Mesenchymal stem cell (in vitro differentiated cells and primary cell): Measurements from ENCODE around the gene CEP112.

Experiments used
- DNase-seq: peaks from one replicate; pipeline ENCODE4 v3.0.0-alpha.2; 2013
- H2AFZ ChIP-seq: one replicate; pipeline ENCODE4 v1.6.1; 2013; ENCODE audit warnings: low read depth, mild to moderate bottlenecking, control low read depth, inconsistent platforms, low read length, moderate library complexity
- H2AK5ac ChIP-seq: 2 replicates; pipeline ENCODE4 v1.6.1; 2013; ENCODE audit warnings: low read length, moderate library complexity, mild to moderate bottlenecking, inconsistent platforms; ENCODE audit not compliant: severe bottlenecking
- H2BK120ac ChIP-seq: one replicate; pipeline ENCODE4 v1.6.1; 2013; ENCODE audit warnings: low read depth, mild to moderate bottlenecking, inconsistent platforms, low read length, moderate library complexity
- H2BK12ac ChIP-seq, 2 experiments: one replicate each; pipeline ENCODE4 v1.6.1; 2013; ENCODE audit warnings: inconsistent platforms in 2 of 2, low read length in 2 of 2, mild to moderate bottlenecking in 2 of 2, moderate library complexity in 2 of 2, control low read depth in 1 of 2
- H2BK15ac ChIP-seq: one replicate; pipeline ENCODE4 v1.6.1; 2013; ENCODE audit warnings: mild to moderate bottlenecking, low read depth, inconsistent platforms; ENCODE audit not compliant: poor library complexity, severe bottlenecking
- H2BK5ac ChIP-seq: 2 replicates; pipeline ENCODE4 v1.6.1; 2013; ENCODE audit warnings: low read depth, mild to moderate bottlenecking, low read length, control low read depth, inconsistent platforms; ENCODE audit not compliant: poor library complexity, severe bottlenecking
- H3K14ac ChIP-seq, 2 experiments: one replicate each; pipeline ENCODE4 v1.6.1; 2013; ENCODE audit warnings: inconsistent platforms in 2 of 2, low read length in 2 of 2, control low read depth in 1 of 2, mild to moderate bottlenecking in 1 of 2, moderate library complexity in 1 of 2
- H3K18ac ChIP-seq, 2 experiments: one replicate each; pipeline ENCODE4 v1.6.1; 2013; ENCODE audit warnings: inconsistent platforms in 2 of 2, low read length in 2 of 2, control low read depth in 1 of 2, low read depth in 1 of 2, mild to moderate bottlenecking in 1 of 2
- H3K23ac ChIP-seq, 2 experiments: one replicate each; pipeline ENCODE4 v1.6.1; 2013; ENCODE audit warnings: inconsistent platforms in 2 of 2, low read length in 2 of 2, mild to moderate bottlenecking in 2 of 2, moderate library complexity in 2 of 2, control low read depth in 1 of 2
- H3K27ac ChIP-seq: 2 replicates; pipeline ENCODE4 v1.5.1; 2013; ENCODE audit warnings: mild to moderate bottlenecking, moderate library complexity, low read length, control low read depth, inconsistent platforms; ENCODE audit not compliant: poor library complexity, severe bottlenecking
- H3K27me3 ChIP-seq, 2 experiments: 2 replicates each; pipeline versions ENCODE4 v1.6.1 to v1.7.0; 2013; ENCODE audit warnings: low read length in 2 of 2, mild to moderate bottlenecking in 2 of 2, moderate library complexity in 2 of 2, control low read depth in 1 of 2, inconsistent platforms in 1 of 2; ENCODE audit not compliant: control insufficient read depth in 1 of 2, insufficient read depth in 1 of 2
- H3K36me3 ChIP-seq, 2 experiments: 2 replicates each; pipeline versions ENCODE4 v1.6.1 to v1.7.0; 2013; ENCODE audit warnings: low read length in 2 of 2, control low read depth in 1 of 2, inconsistent platforms in 1 of 2, low read depth in 1 of 2, mild to moderate bottlenecking in 1 of 2; ENCODE audit not compliant: insufficient read depth in 2 of 2, control insufficient read depth in 1 of 2
- H3K4ac ChIP-seq, 2 experiments: one replicate each; pipeline ENCODE4 v1.6.1; 2013; ENCODE audit warnings: inconsistent platforms in 2 of 2, low read length in 2 of 2, mild to moderate bottlenecking in 2 of 2, moderate library complexity in 2 of 2, control low read depth in 1 of 2, low read depth in 1 of 2
- H3K4me1 ChIP-seq: 2 replicates; pipeline ENCODE4 v1.6.1; 2013; ENCODE audit warnings: low read depth, low read length, control low read depth; ENCODE audit not compliant: control insufficient read depth, insufficient read depth
- H3K4me2 ChIP-seq: 2 replicates; pipeline ENCODE4 v1.6.1; 2013; ENCODE audit warnings: low read length, mild to moderate bottlenecking, inconsistent platforms; ENCODE audit not compliant: poor library complexity, severe bottlenecking
- H3K4me3 ChIP-seq, 2 experiments: 2 replicates each; pipeline versions ENCODE4 v1.5.1 to v1.7.0; 2013; ENCODE audit warnings: low read length in 2 of 2, mild to moderate bottlenecking in 2 of 2, control low read depth in 1 of 2, low read depth in 1 of 2; ENCODE audit not compliant: insufficient read depth in 1 of 2
- H3K79me1 ChIP-seq: replicated peaks from 2 replicates; pipeline ENCODE4 v1.6.1; 2013; ENCODE audit warnings: mild to moderate bottlenecking, control low read depth, low read length, inconsistent platforms; ENCODE audit not compliant: poor library complexity, severe bottlenecking
- H3K9ac ChIP-seq: 2 replicates; pipeline ENCODE4 v1.7.0; 2013; ENCODE audit warnings: mild to moderate bottlenecking, low read length, moderate library complexity
- H3K9me3 ChIP-seq: 2 replicates; pipeline ENCODE4 v1.7.0; 2013; ENCODE audit warnings: mild to moderate bottlenecking, low read length; ENCODE audit not compliant: control insufficient read depth
- H4K8ac ChIP-seq: one replicate; pipeline ENCODE4 v1.6.1; 2013; ENCODE audit warnings: inconsistent platforms, mild to moderate bottlenecking, low read length, moderate library complexity
- H4K91ac ChIP-seq: one replicate; pipeline ENCODE4 v1.6.1; 2013; ENCODE audit warnings: mild to moderate bottlenecking, low read length, inconsistent platforms
- WGBS: methylation state at CpG from one replicate; pipeline ENCODE4 v1.1.7; 2013; ENCODE audit warnings: mixed read lengths; 5-methylcytosine and 5-hydroxymethylcytosine counted together

CEP112 gene

DNA sequence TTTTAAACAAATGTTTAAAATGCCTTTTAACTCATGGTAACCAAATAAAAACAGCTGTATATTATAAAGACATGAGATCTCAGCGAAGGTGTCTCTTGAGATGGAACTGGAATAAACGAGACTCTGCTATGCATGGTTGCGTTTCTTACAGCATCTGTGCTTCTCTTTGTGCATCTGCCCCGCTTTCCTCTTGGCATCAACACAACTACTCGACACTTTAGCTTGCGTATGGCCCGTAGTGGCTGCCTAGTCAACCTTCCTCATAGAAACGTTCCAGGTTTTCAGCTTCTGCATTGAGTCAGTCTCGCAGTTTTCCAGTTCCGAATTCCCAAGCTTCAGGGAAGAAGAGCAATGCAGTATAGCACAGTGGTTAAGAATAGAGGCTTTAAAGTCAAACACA lies 214.9 kb downstream of the CEP112 start:
- no peaks in the 10 kb centered on the region for H3K79me1 ChIP-seq
- H3K14ac ChIP-seq = no peak overlapping the region
- H4K8ac ChIP-seq = no peak overlapping the region
- no peaks in the 10 kb centered on the region for H3K4me1 ChIP-seq
- no peak overlapping the region for H3K4ac ChIP-seq
- H2AFZ ChIP-seq = no peak overlapping the region
- no peak overlapping the region for H3K27ac ChIP-seq
- H3K4me3 ChIP-seq = no peak overlapping the region
- no peak overlapping the region for H3K4me2 ChIP-seq
- no peaks in the 10 kb centered on the region for H3K9me3 ChIP-seq
- no peaks in the 10 kb centered on the region for H3K36me3 ChIP-seq
- H4K91ac ChIP-seq = no peak overlapping the region
- WGBS = 84% methylated on average over 10 of the region's 10 CpGs
- H2BK120ac ChIP-seq = no peak overlapping the region
- H2BK15ac ChIP-seq = no peak overlapping the region
- H3K9ac ChIP-seq = no peak overlapping the region
- no peak overlapping the region for H2BK5ac ChIP-seq
- no peak overlapping the region for H3K23ac ChIP-seq
- no peak overlapping the region for H3K18ac ChIP-seq
- no peak overlapping the region for H2AK5ac ChIP-seq
- no peak overlapping the region for H2BK12ac ChIP-seq
- DNase-seq = no peak
- no peaks in the 10 kb centered on the region for H3K27me3 ChIP-seq

DNA sequence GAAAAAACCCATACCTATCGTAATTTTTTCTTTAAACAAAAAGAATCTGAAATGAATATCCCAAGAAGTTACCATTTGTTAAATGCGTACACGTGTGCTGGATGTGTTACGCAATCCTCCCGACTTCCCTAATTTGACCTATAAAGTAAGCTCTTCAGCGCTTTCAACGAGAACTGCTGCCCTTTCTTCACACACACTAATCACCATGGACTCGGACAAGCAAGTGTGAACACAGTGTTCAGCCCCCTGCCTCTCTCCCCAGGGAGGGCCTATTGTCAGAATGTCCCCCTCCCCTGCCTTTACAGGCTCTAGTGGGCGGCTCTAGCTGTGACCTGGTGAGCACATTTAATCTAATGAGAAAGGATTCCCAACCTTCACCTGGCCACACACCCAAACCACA lies 216.1 kb downstream of the CEP112 start:
- Histone ChIP-seq H3K14ac (no peak overlapping the region), H3K4me3 (no peak overlapping the region), H3K27ac (no peak overlapping the region), H2BK120ac (no peak overlapping the region), H3K27me3 (no peaks in the 10 kb centered on the region), H3K9ac (no peak overlapping the region), H3K4me2 (no peak overlapping the region), H2AK5ac (no peak overlapping the region), H3K9me3 (no peaks in the 10 kb centered on the region), H2AFZ (no peak overlapping the region), H3K4me1 (no peaks in the 10 kb centered on the region), H2BK15ac (no peak overlapping the region), H3K36me3 (no peaks in the 10 kb centered on the region), H3K18ac (no peak overlapping the region), H4K91ac (no peak overlapping the region), H4K8ac (no peak overlapping the region), H2BK12ac (no peak overlapping the region), H3K79me1 (no peaks in the 10 kb centered on the region), H2BK5ac (no peak overlapping the region), H3K4ac (no peak overlapping the region), H3K23ac (no peak overlapping the region)
- no peak for DNase-seq
- WGBS = 78% methylated on average over 8 of the region's 9 CpGs

DNA sequence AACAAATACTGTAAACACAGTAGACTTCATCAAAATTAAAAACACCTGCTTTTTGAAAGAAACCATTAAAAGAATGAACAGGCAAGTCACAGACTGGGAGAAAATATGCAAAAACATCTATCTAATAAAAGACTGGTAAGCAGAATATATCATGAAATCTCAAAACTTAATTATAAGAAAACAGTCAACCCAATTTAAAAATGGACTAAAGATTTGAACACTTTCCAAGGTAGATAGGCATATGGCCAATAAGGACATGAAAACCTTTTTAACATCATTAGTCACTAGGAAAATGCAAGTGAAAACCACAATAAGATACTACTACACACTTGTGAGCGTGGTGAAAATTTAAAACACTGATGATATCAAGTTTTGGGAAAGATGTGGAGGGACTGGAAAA lies 218.7 kb downstream of the CEP112 start:
- no peaks in the 10 kb centered on the region for H3K4me1 ChIP-seq
- no peak overlapping the region for H3K4me2 ChIP-seq
- no peak overlapping the region for H2AFZ ChIP-seq
- no peak overlapping the region for H4K8ac ChIP-seq
- WGBS = 50% methylated on average over 1 of the region's 1 CpG
- no peaks in the 10 kb centered on the region for H3K27me3 ChIP-seq
- no peak overlapping the region for H3K4me3 ChIP-seq
- no peak overlapping the region for H3K14ac ChIP-seq
- H3K23ac ChIP-seq = no peak overlapping the region
- no peaks in the 10 kb centered on the region for H3K79me1 ChIP-seq
- no peak overlapping the region for H3K18ac ChIP-seq
- no peak overlapping the region for H2BK120ac ChIP-seq
- no peak overlapping the region for H4K91ac ChIP-seq
- no peak overlapping the region for H2BK5ac ChIP-seq
- no peaks in the 10 kb centered on the region for H3K36me3 ChIP-seq
- no peak for DNase-seq
- no peak overlapping the region for H2BK12ac ChIP-seq
- no peak overlapping the region for H3K4ac ChIP-seq
- H2BK15ac ChIP-seq = no peak overlapping the region
- H2AK5ac ChIP-seq = no peak overlapping the region
- H3K9me3 ChIP-seq = no peaks in the 10 kb centered on the region
- H3K9ac ChIP-seq = no peak overlapping the region
- H3K27ac ChIP-seq = no peak overlapping the region

DNA sequence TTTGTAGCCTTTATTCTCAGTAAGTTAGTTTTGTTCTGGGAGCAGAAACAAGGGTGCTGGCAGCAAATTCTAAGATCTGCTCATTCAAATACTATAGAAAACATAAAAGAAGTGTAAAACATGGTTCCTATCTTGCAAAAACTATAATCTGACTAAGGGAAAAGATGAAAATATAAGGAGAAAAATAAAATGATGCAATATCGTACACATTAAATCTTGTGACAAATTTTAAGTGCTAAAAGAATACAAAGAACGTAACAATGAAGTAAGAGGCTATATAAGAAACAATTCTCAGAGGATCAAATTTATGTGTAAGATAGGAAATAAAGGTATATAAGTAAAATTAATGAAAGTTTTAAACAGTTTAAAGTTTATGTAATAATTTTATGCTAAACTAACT lies 224.6 kb downstream of the CEP112 start:
- H3K79me1 ChIP-seq = peaks cover 2% of the 10 kb centered on the region
- H3K9ac ChIP-seq = no peak overlapping the region
- WGBS = no CpG with 5 or more reads among the region's 2 CpGs
- no peak overlapping the region for H3K4ac ChIP-seq
- H3K14ac ChIP-seq = no peak overlapping the region
- H3K4me1 ChIP-seq = no peaks in the 10 kb centered on the region
- no peak overlapping the region for H2AFZ ChIP-seq
- H2BK12ac ChIP-seq = no peak overlapping the region
- no peak for DNase-seq
- H3K23ac ChIP-seq = no peak overlapping the region
- no peak overlapping the region for H3K4me2 ChIP-seq
- no peak overlapping the region for H2AK5ac ChIP-seq
- H4K8ac ChIP-seq = no peak overlapping the region
- H2BK5ac ChIP-seq = no peak overlapping the region
- H3K9me3 ChIP-seq = no peaks in the 10 kb centered on the region
- H3K18ac ChIP-seq = no peak overlapping the region
- H3K36me3 ChIP-seq = no peaks in the 10 kb centered on the region
- no peak overlapping the region for H2BK120ac ChIP-seq
- no peaks in the 10 kb centered on the region for H3K27me3 ChIP-seq
- H4K91ac ChIP-seq = no peak overlapping the region
- no peak overlapping the region for H2BK15ac ChIP-seq
- no peak overlapping the region for H3K27ac ChIP-seq
- no peak overlapping the region for H3K4me3 ChIP-seq
